ENCODE measurements around the gene ZIC2.

- TF ChIP-seq CTCF (IDR thresholded peaks at IDR 0.05; ENCODE audit: insufficient read depth, low read depth, low read length) (no peak), EZH2 (IDR thresholded peaks at IDR 0.05; ENCODE audit: insufficient read depth, low read length) (no peak)
Measured at GRCh38 chr13:99953138-99953755, 28.3 kb upstream of the ZIC2 start.

Measured in astrocyte (in vitro differentiated cells and primary cell).